Kidney (tissue), 14 donors: ENCODE measurements around the gene MAP2K6. TPM values are rescaled to one million over a fixed set of nuclear protein-coding genes. Genes with fewer than 3 reads are reported as not detected.
A peak's percentile ranks its signal among the peaks of the same experiment; 100 is the strongest.

Experiments
- DNase-seq, 5 donors: peaks; one replicate each; pipeline ENCODE4 v3.0.0-alpha.2; 2013 to 2020
- FAIRE-seq: peaks from 2 replicates; lab custom pipeline; 2012; peaks lifted over from hg19 to GRCh38; lab: Jason Lieb, UNC
- H3K27ac ChIP-seq, 2 donors: one replicate each; pipeline ENCODE4 v1.7.0; 2013; ENCODE audit warnings: low read depth in 2 of 2, low read length in 2 of 2, inconsistent platforms in 1 of 2
- H3K27me3 ChIP-seq: one replicate; pipeline ENCODE4 v1.7.1; 2013; ENCODE audit warnings: low read length, inconsistent platforms; ENCODE audit not compliant: control insufficient read depth, insufficient read depth
- H3K36me3 ChIP-seq, 3 donors: one replicate each; pipeline versions ENCODE4 v1.7.0 to v1.7.1; 2013; ENCODE audit warnings: low read length in 3 of 3, control low read depth in 1 of 3, inconsistent platforms in 1 of 3; ENCODE audit not compliant: insufficient read depth in 3 of 3, control insufficient read depth in 2 of 3
- H3K4me1 ChIP-seq, 3 donors: one replicate each; pipeline versions ENCODE4 v1.7.0 to v1.7.1; 2013; ENCODE audit warnings: low read length in 3 of 3, inconsistent platforms in 1 of 3, low read depth in 1 of 3; ENCODE audit not compliant: control insufficient read depth in 2 of 3, insufficient read depth in 2 of 3
- H3K4me3 ChIP-seq, 3 donors: one replicate each; pipeline versions ENCODE4 v1.7.0 to v1.8.1; 2013; ENCODE audit warnings: low read length in 3 of 3, control low read depth in 1 of 3, inconsistent platforms in 1 of 3
- H3K9ac ChIP-seq, 3 donors: one replicate each; pipeline versions ENCODE4 v1.7.0 to v1.7.1; 2013; ENCODE audit warnings: low read length in 3 of 3, control low read depth in 1 of 3, inconsistent platforms in 1 of 3
- H3K9me3 ChIP-seq, 3 donors: one replicate each; pipeline versions ENCODE4 v1.7.0 to v1.7.1; 2013; ENCODE audit warnings: low read length in 3 of 3, control low read depth in 1 of 3, inconsistent platforms in 1 of 3; ENCODE audit not compliant: control insufficient read depth in 2 of 3, insufficient read depth in 1 of 3
- intact Hi-C: fragments of 100-400 bp; cut with DNase I; formaldehyde crosslinking; loops from one replicate; pipeline ENCODE4 v1.11.1; 2022
- polyA plus RNA-seq: library from polyadenylated mRNA; stranded (reverse); fragments of 350-450 nt; fragmentation: Illumina TruSeq; extraction: RNeasy Lipid Tissue Mini Kit (QIAGEN cat#74804); gene quantifications from one replicate; pipeline ENCODE4 v1.2.3, GENCODE V29; 2014; ENCODE audit warnings: low read depth, low replicate concordance; ENCODE audit not compliant: insufficient read depth
- total RNA-seq: library from RNA; stranded (reverse); fragmentation: NEBNext Ultra II Directional; extraction: Animal tissue kit (Norgen Biotek cat#: 25700); gene quantifications from one replicate; pipeline ENCODE4 v1.2.1, GENCODE V29; 2021
- TF ChIP-seq, protein P1 (sequence below): IDR thresholded peaks from 3 replicates; pipeline ENCODE4 v1.5.1; 2012; ENCODE audit warnings: mild to moderate bottlenecking, moderate library complexity, borderline replicate concordance; ENCODE audit not compliant: insufficient read depth; ENCODE audit errors: extremely low read depth
- donor health status: control.
- donor health status: control.
- donor health status: control.
- donor health status: control.
- donor health status: control.
- donor health status: DM: yes; HTN: yes; CAD: no.
- donor health status: Normal renal cell carcinoma (clear cell type).

Gene MAP2K6
- total and polyA plus RNA-seq, 2 donors from 2014 or later, result 8.6 to 10.2 TPM

DNA sequence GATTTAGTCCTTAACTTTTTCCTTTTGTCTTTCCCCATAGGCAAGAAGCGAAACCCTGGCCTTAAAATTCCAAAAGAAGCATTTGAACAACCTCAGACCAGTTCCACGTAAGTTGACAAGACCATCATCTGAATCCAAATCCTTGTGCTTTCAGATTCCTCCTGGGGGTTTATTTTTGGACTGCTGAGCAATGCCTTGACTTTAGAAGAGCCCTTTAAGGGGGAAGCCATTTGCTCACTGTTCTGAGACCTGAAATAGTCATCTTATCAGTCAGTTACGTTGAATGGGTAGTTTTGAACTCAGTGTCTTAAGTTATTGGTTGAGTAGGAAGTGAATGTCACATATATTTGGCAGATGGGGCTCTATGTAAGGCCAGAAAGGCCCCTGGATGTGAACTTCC, 91.2 kb downstream of the MAP2K6 start:
- TF ChIP-seq, protein P1, sequence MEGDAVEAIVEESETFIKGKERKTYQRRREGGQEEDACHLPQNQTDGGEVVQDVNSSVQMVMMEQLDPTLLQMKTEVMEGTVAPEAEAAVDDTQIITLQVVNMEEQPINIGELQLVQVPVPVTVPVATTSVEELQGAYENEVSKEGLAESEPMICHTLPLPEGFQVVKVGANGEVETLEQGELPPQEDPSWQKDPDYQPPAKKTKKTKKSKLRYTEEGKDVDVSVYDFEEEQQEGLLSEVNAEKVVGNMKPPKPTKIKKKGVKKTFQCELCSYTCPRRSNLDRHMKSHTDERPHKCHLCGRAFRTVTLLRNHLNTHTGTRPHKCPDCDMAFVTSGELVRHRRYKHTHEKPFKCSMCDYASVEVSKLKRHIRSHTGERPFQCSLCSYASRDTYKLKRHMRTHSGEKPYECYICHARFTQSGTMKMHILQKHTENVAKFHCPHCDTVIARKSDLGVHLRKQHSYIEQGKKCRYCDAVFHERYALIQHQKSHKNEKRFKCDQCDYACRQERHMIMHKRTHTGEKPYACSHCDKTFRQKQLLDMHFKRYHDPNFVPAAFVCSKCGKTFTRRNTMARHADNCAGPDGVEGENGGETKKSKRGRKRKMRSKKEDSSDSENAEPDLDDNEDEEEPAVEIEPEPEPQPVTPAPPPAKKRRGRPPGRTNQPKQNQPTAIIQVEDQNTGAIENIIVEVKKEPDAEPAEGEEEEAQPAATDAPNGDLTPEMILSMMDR, result no peak
- intact Hi-C loops, result no loop called here
- DNase-seq (no peak), FAIRE-seq (no peak)
- H3K27me3 ChIP-seq, result no peaks in the 10 kb centered on the region
- H3K9me3 ChIP-seq, result no peaks in the 10 kb centered on the region
- H3K36me3 ChIP-seq, result no peaks in the 10 kb centered on the region
- H3K4me3 ChIP-seq, result no peak overlapping the region
- no peak overlapping the region for H3K9ac ChIP-seq
- H3K27ac ChIP-seq, result no peak overlapping the region
- H3K4me1 ChIP-seq, result peaks cover 0 to 13% (median 6%) of the 10 kb centered on the region in 3 donors

DNA sequence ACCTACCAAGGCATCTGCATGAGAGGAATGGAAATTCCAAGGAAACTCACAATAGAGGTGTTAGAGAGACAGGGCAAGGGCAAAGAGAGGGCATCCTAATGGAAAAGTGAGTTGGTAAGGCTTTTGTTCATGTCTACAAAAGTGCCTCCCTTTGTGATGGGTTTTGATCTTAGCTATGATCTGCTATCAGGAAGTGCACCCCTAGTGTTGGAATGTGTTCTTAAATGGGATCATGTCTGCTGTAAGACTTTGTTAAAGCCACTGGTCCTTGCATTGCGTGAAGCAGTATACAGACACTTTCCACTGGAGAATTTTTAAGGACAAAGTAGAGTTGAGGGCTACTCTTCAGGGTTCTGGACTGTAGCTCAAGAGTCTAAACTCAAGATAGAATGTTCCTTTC, 92.0 kb downstream of the MAP2K6 start:
- TF ChIP-seq, protein P1, result peak; percentile 7
- no peak overlapping the region for H3K9ac ChIP-seq
- DNase-seq (no peak), FAIRE-seq (no peak)
- no peak overlapping the region for H3K4me3 ChIP-seq
- H3K27ac ChIP-seq, result no peak overlapping the region
- H3K4me1 ChIP-seq, result peaks cover 0 to 5% (median 1%) of the 10 kb centered on the region in 3 donors
- H3K27me3 ChIP-seq, result no peaks in the 10 kb centered on the region
- intact Hi-C loops, result no loop called here
- no peaks in the 10 kb centered on the region for H3K9me3 ChIP-seq
- no peaks in the 10 kb centered on the region for H3K36me3 ChIP-seq

DNA sequence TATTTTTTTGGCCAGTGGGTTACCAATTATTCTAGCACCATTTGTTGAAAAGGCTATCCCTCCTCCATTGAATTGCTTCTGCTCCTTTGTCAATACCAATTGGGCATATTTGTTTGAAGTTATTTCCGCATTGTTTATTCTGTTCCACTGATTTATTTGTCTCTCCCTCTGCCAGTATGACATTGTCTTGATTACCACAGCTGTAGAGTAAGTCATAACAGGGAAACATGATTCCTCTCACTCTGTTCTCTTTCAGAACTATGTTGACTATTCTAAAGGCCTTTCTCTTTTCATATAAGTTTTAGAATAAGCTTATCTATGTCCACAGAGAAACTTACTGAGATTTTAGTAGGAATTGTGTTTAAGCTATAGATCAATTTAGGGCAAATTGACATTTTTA, 94.3 kb downstream of the MAP2K6 start:
- Histone ChIP-seq H3K4me1 (no peaks in the 10 kb centered on the region), H3K27me3 (no peaks in the 10 kb centered on the region), H3K36me3 (no peaks in the 10 kb centered on the region), H3K9me3 (no peaks in the 10 kb centered on the region), H3K4me3 (no peak overlapping the region), H3K27ac (no peak overlapping the region), H3K9ac (no peak overlapping the region)
- no peak for DNase-seq
- intact Hi-C loops, result no loop called here
- FAIRE-seq, result no peak
- TF ChIP-seq, protein P1, result no peak

DNA sequence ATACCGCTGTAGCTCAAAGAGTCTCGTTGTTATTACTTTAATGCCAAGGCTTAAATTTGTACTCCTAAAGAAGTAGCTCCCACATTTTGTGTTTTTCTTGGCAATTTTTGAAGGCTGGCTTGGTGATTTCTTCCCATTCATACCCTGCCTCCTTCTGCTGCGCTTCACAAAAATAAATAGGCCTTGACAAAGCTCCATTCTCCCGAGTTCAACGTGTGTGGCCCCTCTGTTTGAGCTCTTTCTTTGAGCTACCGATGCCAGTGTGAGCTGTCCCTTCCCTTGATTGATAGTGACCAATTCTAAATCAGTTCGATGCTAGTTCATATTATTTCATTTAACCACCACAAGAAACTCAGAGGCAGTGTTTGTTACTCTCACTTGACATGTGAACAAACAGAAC, 96.8 kb downstream of the MAP2K6 start:
- DNase-seq, result no peak
- no peaks in the 10 kb centered on the region for H3K36me3 ChIP-seq

More for the DNA sequence above, 96.8 kb downstream of the MAP2K6 start:
- Histone ChIP-seq H3K27ac (no peak overlapping the region), H3K27me3 (no peaks in the 10 kb centered on the region), H3K9ac (no peak overlapping the region), H3K9me3 (no peaks in the 10 kb centered on the region), H3K4me3 (no peak overlapping the region), H3K4me1 (no peaks in the 10 kb centered on the region)
- no peak for FAIRE-seq
- TF ChIP-seq, protein P1, result no peak
- intact Hi-C loops, result no loop called here
